HCT116 (cell line): ENCODE results near the gene C6orf62. TPM values are rescaled to one million over a fixed set of nuclear protein-coding genes. Genes with fewer than 3 reads are reported as not detected.
"Not testable (repeated sequence)": the region's sequence is repeated elsewhere in the genome, so short reads cannot be mapped to it uniquely, and the experiment has no call there.

ENCODE experiments used
- ATAC-seq: fragments of 200-7000 bp; cut with Tn5 transposase; 2 replicates; pipeline ENCODE4 v1.9.1; 2020; ENCODE audit warnings: mild to moderate bottlenecking, moderate library complexity
- BruUV-seq: library from RNA; stranded (reverse); fragments of 400-500 nt; replicated peaks from 2 replicates; lab custom pipeline; 2021; lab: Mats Ljungman, UMichigan
- CTCF ChIA-PET: fragments of 300-600 bp; sonication (Branson Sonifier 250); formaldehyde crosslinking; loops from one replicate; lab custom pipeline; 2021; ENCODE audit warnings: antibody characterized with exemption; lab: Charles Lee
- POLR2A ChIA-PET: fragments of 300-600, 350-600 bp; sonication (Branson Sonifier 250); formaldehyde crosslinking; loops from one replicate; lab custom pipeline; 2021; ENCODE audit warnings: antibody characterized with exemption; lab: Charles Lee
- RAD21 ChIA-PET, 2 experiments: fragments of 300-600 bp; sonication (Branson Sonifier 250); formaldehyde crosslinking; loops; one replicate each; lab custom pipeline; 2023; ENCODE audit warnings: low total read pairs in 2 of 2; ENCODE audit not compliant: uncharacterized antibody in 2 of 2, unreplicated experiment in 2 of 2, low non-redundant PET in 1 of 2; lab: Charles Lee
- DNase-seq: peaks from one replicate; pipeline ENCODE4 v3.0.0-alpha.2; 2010; ENCODE audit warnings: low read depth, low spot score
- H2AFZ ChIP-seq: fragments of 200-600 bp; shearing (Covaris generic), sonication (generic); 2 replicates; pipeline ENCODE4 v1.6.1; 2017; ENCODE audit warnings: low read depth, mixed run types, mixed read lengths, antibody characterized with exemption, low read length; ENCODE audit not compliant: poor library complexity, severe bottlenecking
- H3K27ac ChIP-seq: 2 replicates; pipeline ENCODE4 v1.5.1; 2012; ENCODE audit warnings: low read depth, low read length
- H3K27me3 ChIP-seq: fragments of 200-600 bp; sonication (generic); 2 replicates; pipeline ENCODE4 v1.6.1; 2016; ENCODE audit warnings: mixed run types, low read length, mixed read lengths; ENCODE audit not compliant: insufficient read depth
- H3K36me3 ChIP-seq, 2 experiments: fragments of 200-500 bp in 1 of 2; fragments of 200-600 bp in 1 of 2; sonication (Bioruptor generic) in 1 of 2; sonication (generic) in 1 of 2; 2 replicates each; pipeline versions ENCODE4 v1.5.1 to v1.6.1; 2014 to 2016; ENCODE audit warnings: low read length in 2 of 2, inconsistent platforms in 1 of 2, mixed read lengths in 1 of 2, mixed run types in 1 of 2; ENCODE audit not compliant: insufficient read depth in 2 of 2, control insufficient read depth in 1 of 2
- H3K4me1 ChIP-seq, 2 experiments: fragments of 200-600 bp in 1 of 2; sonication (generic) in 1 of 2; 2 replicates each; pipeline versions ENCODE4 v1.5.1 to v1.6.1; 2012 to 2017; ENCODE audit warnings: low read length in 2 of 2, inconsistent platforms in 1 of 2, mild to moderate bottlenecking in 1 of 2, mixed read lengths in 1 of 2, mixed run types in 1 of 2, moderate library complexity in 1 of 2; ENCODE audit not compliant: insufficient read depth in 2 of 2, control insufficient read depth in 1 of 2
- H3K4me2 ChIP-seq: fragments of 200-600 bp; sonication (generic); 2 replicates; pipeline ENCODE4 v1.6.1; 2017; ENCODE audit warnings: mixed run types, low read length, mixed read lengths
- H3K4me3 ChIP-seq, 2 experiments: fragments of 200-600 bp in 1 of 2; sonication (generic) in 1 of 2; replicated peaks in 1 of 2; 2 replicates each; pipeline ENCODE4 v1.5.1; 2011 to 2016; ENCODE audit warnings: low read length in 2 of 2, control low read depth in 1 of 2, low read depth in 1 of 2, mild to moderate bottlenecking in 1 of 2, mixed read lengths in 1 of 2, mixed run types in 1 of 2
- H3K79me2 ChIP-seq: fragments of 200-600 bp; sonication (generic); 2 replicates; pipeline ENCODE4 v1.6.1; 2017; ENCODE audit warnings: mild to moderate bottlenecking, mixed run types, low read length, moderate library complexity, mixed read lengths; ENCODE audit not compliant: insufficient read depth
- H3K9ac ChIP-seq: fragments of 200-600 bp; sonication (generic); 2 replicates; pipeline ENCODE4 v1.6.1; 2016; ENCODE audit warnings: low read length, mixed read lengths
- H3K9me2 ChIP-seq: fragments of 200-600 bp; sonication (generic), shearing (Covaris generic); 2 replicates; pipeline ENCODE4 v1.6.1; 2017; ENCODE audit warnings: mixed run types, mild to moderate bottlenecking, moderate library complexity; ENCODE audit not compliant: insufficient read depth
- H3K9me3 ChIP-seq, 2 experiments: fragments of 200-500 bp in 1 of 2; fragments of 200-600 bp in 1 of 2; sonication (Bioruptor generic) in 1 of 2; sonication (generic) in 1 of 2; 2 replicates each; pipeline ENCODE4 v1.6.1; 2014 to 2017; ENCODE audit warnings: low read length in 2 of 2, mixed read lengths in 2 of 2, inconsistent platforms in 1 of 2, low read depth in 1 of 2, mild to moderate bottlenecking in 1 of 2, mixed run types in 1 of 2, moderate library complexity in 1 of 2; ENCODE audit not compliant: control insufficient read depth in 1 of 2, insufficient read depth in 1 of 2
- H4K20me1 ChIP-seq: fragments of 200-600 bp; sonication (generic), shearing (Covaris generic); 2 replicates; pipeline ENCODE4 v1.6.1; 2017; ENCODE audit warnings: mixed run types, mild to moderate bottlenecking, moderate library complexity; ENCODE audit not compliant: insufficient read depth
- ATF3 ChIP-seq: IDR thresholded peaks from 2 replicates; pipeline ENCODE4 v1.6.1; 2012
- CBX3 ChIP-seq: IDR thresholded peaks from 2 replicates; pipeline ENCODE4 v1.6.1; 2012; ENCODE audit warnings: low read depth
- CEBPB ChIP-seq: IDR thresholded peaks from 2 replicates; pipeline ENCODE4 v1.6.1; 2012; ENCODE audit warnings: low read depth
- CTCF ChIP-seq, 3 experiments: fragments of 200-600 bp in 1 of 3; sonication (generic) in 1 of 3; IDR thresholded peaks in 2 of 3; conservative IDR thresholded peaks in 1 of 3; 2 replicates each; pipeline ENCODE4 v1.5.1; 2012 to 2017; ENCODE audit warnings: low read depth in 2 of 3, low read length in 2 of 3, antibody characterized with exemption in 1 of 3, borderline replicate concordance in 1 of 3, control low read depth in 1 of 3, mild to moderate bottlenecking in 1 of 3, mixed read lengths in 1 of 3, mixed run types in 1 of 3, moderate library complexity in 1 of 3; ENCODE audit not compliant: insufficient read depth in 1 of 3
- ELF1 ChIP-seq: IDR thresholded peaks from 2 replicates; pipeline ENCODE4 v1.6.1; 2012; ENCODE audit warnings: low read depth, borderline replicate concordance
- EZH2 ChIP-seq: fragments of 200-600 bp; sonication (generic); IDR thresholded peaks from 2 replicates; pipeline ENCODE4 v1.6.1; 2017; ENCODE audit warnings: antibody characterized with exemption, mixed run types
- JUND ChIP-seq: IDR thresholded peaks from 2 replicates; pipeline ENCODE4 v1.6.1; 2012
- POLR2A ChIP-seq: IDR thresholded peaks from 2 replicates; pipeline ENCODE4 v1.7.0; 2011; ENCODE audit warnings: borderline replicate concordance; ENCODE audit not compliant: insufficient read depth, insufficient read length; ENCODE audit errors: extremely low read depth
- REST ChIP-seq: IDR thresholded peaks from 2 replicates; pipeline ENCODE4 v1.6.1; 2012; ENCODE audit warnings: low read depth
- TCF7L2 ChIP-seq: IDR thresholded peaks from 2 replicates; pipeline ENCODE4 v1.7.0; 2011; ENCODE audit warnings: borderline replicate concordance, inconsistent platforms; ENCODE audit not compliant: insufficient read depth, insufficient read length; ENCODE audit errors: extremely low read depth
- YY1 ChIP-seq: IDR thresholded peaks from 2 replicates; pipeline ENCODE4 v1.6.1; 2011; ENCODE audit warnings: low read length, low read depth, moderate library complexity, mild to moderate bottlenecking; ENCODE audit not compliant: insufficient replicate concordance; ENCODE audit errors: extremely low read depth
- ZBTB33 ChIP-seq: IDR thresholded peaks from 2 replicates; pipeline ENCODE4 v1.6.1; 2011; ENCODE audit warnings: mild to moderate bottlenecking, low read length, moderate library complexity; ENCODE audit not compliant: insufficient replicate concordance; ENCODE audit errors: extremely low read depth
- ZFX ChIP-seq: fragments of 450-650 bp; IDR thresholded peaks from 2 replicates; pipeline ENCODE4 v1.6.1; 2017
- ZNF274 ChIP-seq: fragments of 200-500 bp; sonication (Bioruptor generic); IDR thresholded peaks from 2 replicates; pipeline ENCODE4 v1.6.1; 2014; ENCODE audit warnings: mild to moderate bottlenecking, low read depth, low read length, inconsistent platforms
- intact Hi-C: fragments of 100-400 bp; cut with micrococcal nuclease; formaldehyde crosslinking; loops from 2 replicates; pipeline ENCODE4 v1.10.0; 2022
- total RNA-seq: library from RNA; stranded (reverse); gene quantifications from one replicate; pipeline ENCODE4 v1.2.1, GENCODE V29; 2021; ENCODE audit not compliant: unreplicated experiment

Gene C6orf62
- total RNA-seq, 1 experiment from 2014 or later, result 103 TPM

GRCh38 chr6:24662236-24662635, 56.7 kb downstream of the C6orf62 start:
- no peaks in the 10 kb centered on the region for H3K9me3 ChIP-seq
- H3K4me2 ChIP-seq, result no peak overlapping the region
- H3K27ac ChIP-seq, result no peak overlapping the region
- BruUV-seq, result no TSS peak
- TF ChIP-seq CEBPB (no peak), ZNF274 (no peak), ATF3 (no peak), CBX3 (no peak), POLR2A (no peak), ELF1 (no peak), REST (no peak), CTCF (IDR thresholded peaks at IDR 0.05 in 2 of 3, conservative IDR thresholded peaks at IDR 0.05 in 1 of 3; ENCODE audit: borderline replicate concordance in 1 of 3, insufficient read depth in 1 of 3, low read depth in 2 of 3, low read length in 2 of 3) (no peak), YY1 (no peak), ZBTB33 (no peak), JUND (no peak), TCF7L2 (no peak), EZH2 (no peak), ZFX (no peak)
- H3K4me1 ChIP-seq, result peaks cover 7 to 8% of the 10 kb centered on the region in 2 experiments; a peak in 3 of 4 replicates
- intact Hi-C loops, result no loop called here
- DNase-seq (no peak), ATAC-seq (no peak)
- RAD21 ChIA-PET, result no interaction called here
- H3K79me2 ChIP-seq, result peaks cover 33% of the 10 kb centered on the region
- no peak overlapping the region for H2AFZ ChIP-seq
- no peak overlapping the region for H3K9ac ChIP-seq
- POLR2A ChIA-PET, result no interaction called here
- CTCF ChIA-PET, result no interaction called here
- H3K9me2 ChIP-seq, result no peaks in the 10 kb centered on the region
- H3K4me3 ChIP-seq, result no peak overlapping the region
- H3K36me3 ChIP-seq, result peaks cover 11 to 12% of the 10 kb centered on the region in 2 experiments; a peak in 2 of 4 replicates
- H4K20me1 ChIP-seq, result no peaks in the 10 kb centered on the region
- no peaks in the 10 kb centered on the region for H3K27me3 ChIP-seq

GRCh38 chr6:24661759-24662158, 57.2 kb downstream of the C6orf62 start:
- intact Hi-C loops, RAD21 ChIA-PET, H3K4me1 ChIP-seq, DNase-seq, H3K4me2 ChIP-seq, CTCF ChIA-PET, H3K9ac ChIP-seq, H4K20me1 ChIP-seq, H3K9me3 ChIP-seq, ATAC-seq, H3K9me2 ChIP-seq, H3K4me3 ChIP-seq, H3K27ac ChIP-seq, BruUV-seq, POLR2A ChIA-PET, H2AFZ ChIP-seq, H3K27me3 ChIP-seq: not testable (repeated sequence)
- Histone ChIP-seq H3K36me3 (peaks cover 11 to 12% of the 10 kb centered on the region in 2 experiments; a peak in 2 of 4 replicates), H3K79me2 (peaks cover 36% of the 10 kb centered on the region)
